ENCODE measurements around the gene SAMD14. TPM values are rescaled to one million over a fixed set of nuclear protein-coding genes. Genes with fewer than 3 reads are reported as not detected.
A peak's percentile ranks its signal among the peaks of the same experiment; 100 is the strongest.

SAMD14 gene
- total RNA-seq, 1 donor from 2014 or later, result 0.26 TPM

- Histone ChIP-seq H3K36me3 (ENCODE audit: control insufficient read depth, insufficient read depth, low read length) (no peaks in the 10 kb centered on the region), H3K27me3 (ENCODE audit: control insufficient read depth, insufficient read depth, low read length) (no peaks in the 10 kb centered on the region), H3K4me3 (ENCODE audit: low read depth, low read length) (no peak overlapping the region)
- FAIRE-seq, result peak; percentile 13
- TF ChIP-seq, protein P1, sequence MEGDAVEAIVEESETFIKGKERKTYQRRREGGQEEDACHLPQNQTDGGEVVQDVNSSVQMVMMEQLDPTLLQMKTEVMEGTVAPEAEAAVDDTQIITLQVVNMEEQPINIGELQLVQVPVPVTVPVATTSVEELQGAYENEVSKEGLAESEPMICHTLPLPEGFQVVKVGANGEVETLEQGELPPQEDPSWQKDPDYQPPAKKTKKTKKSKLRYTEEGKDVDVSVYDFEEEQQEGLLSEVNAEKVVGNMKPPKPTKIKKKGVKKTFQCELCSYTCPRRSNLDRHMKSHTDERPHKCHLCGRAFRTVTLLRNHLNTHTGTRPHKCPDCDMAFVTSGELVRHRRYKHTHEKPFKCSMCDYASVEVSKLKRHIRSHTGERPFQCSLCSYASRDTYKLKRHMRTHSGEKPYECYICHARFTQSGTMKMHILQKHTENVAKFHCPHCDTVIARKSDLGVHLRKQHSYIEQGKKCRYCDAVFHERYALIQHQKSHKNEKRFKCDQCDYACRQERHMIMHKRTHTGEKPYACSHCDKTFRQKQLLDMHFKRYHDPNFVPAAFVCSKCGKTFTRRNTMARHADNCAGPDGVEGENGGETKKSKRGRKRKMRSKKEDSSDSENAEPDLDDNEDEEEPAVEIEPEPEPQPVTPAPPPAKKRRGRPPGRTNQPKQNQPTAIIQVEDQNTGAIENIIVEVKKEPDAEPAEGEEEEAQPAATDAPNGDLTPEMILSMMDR (IDR thresholded peaks at IDR 0.05; ENCODE audit: insufficient read depth, low read length, severe bottlenecking), result no peak
- DNase-seq (ENCODE audit: low read depth), result peak; percentile 78
Observed at GRCh38 chr17:50170662-50171370, 40.9 kb upstream of the SAMD14 start.

DNA sequence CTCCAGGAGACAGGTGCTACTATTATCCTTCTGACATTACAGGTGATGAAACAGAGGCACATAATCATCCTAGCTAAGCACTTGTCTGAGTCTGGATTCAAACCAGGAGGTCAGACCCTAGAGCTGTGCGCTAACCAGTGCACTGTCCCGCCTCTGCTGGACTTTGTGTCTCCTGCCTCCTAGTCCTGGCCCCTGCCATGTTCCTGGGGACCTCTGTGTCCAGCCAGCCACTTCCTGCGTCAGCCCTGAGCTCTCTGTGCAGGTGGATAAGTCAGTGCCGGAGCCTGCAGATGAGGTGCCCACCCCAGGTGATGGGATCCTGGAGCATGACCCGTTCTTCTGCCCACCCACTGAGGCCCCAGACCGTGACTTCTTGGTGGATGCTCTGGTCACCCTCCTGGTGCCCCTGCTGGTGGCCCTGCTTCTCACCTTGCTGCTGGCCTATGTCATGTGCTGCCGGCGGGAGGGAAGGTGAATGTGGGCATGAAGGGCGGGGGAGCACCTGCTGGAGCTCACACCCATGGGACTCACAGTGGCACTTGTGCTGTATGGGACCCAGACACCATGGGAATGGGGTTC lies 40.0 kb upstream of the SAMD14 start:
- Histone ChIP-seq H3K4me3 (ENCODE audit: low read depth, low read length) (no peak overlapping the region), H3K27me3 (ENCODE audit: control insufficient read depth, insufficient read depth, low read length) (no peaks in the 10 kb centered on the region), H3K36me3 (ENCODE audit: control insufficient read depth, insufficient read depth, low read length) (no peaks in the 10 kb centered on the region)
- no peak for DNase-seq (ENCODE audit: low read depth)
- TF ChIP-seq, protein P1 (IDR thresholded peaks at IDR 0.05; ENCODE audit: insufficient read depth, low read length, severe bottlenecking), result no peak
- no peak for FAIRE-seq

GRCh38 chr17:50169121-50169764 lies 39.3 kb upstream of the SAMD14 start:
- no peaks in the 10 kb centered on the region for H3K36me3 ChIP-seq (ENCODE audit: control insufficient read depth, insufficient read depth, low read length)
- FAIRE-seq (no peak), DNase-seq (ENCODE audit: low read depth) (peak; percentile 50)
- H3K27me3 ChIP-seq (ENCODE audit: control insufficient read depth, insufficient read depth, low read length), result no peaks in the 10 kb centered on the region
- no peak overlapping the region for H3K4me3 ChIP-seq (ENCODE audit: low read depth, low read length)
- TF ChIP-seq, protein P1 (IDR thresholded peaks at IDR 0.05; ENCODE audit: insufficient read depth, low read length, severe bottlenecking), result peak; percentile 92

GRCh38 chr17:50168319-50168718 lies 38.4 kb upstream of the SAMD14 start:
- Histone ChIP-seq H3K4me3 (ENCODE audit: low read depth, low read length) (no peak overlapping the region), H3K27me3 (ENCODE audit: control insufficient read depth, insufficient read depth, low read length) (no peaks in the 10 kb centered on the region), H3K36me3 (ENCODE audit: control insufficient read depth, insufficient read depth, low read length) (no peaks in the 10 kb centered on the region)
- no peak for DNase-seq (ENCODE audit: low read depth)
- no peak for FAIRE-seq
- TF ChIP-seq, protein P1 (IDR thresholded peaks at IDR 0.05; ENCODE audit: insufficient read depth, low read length, severe bottlenecking), result no peak

GRCh38 chr17:50167371-50167770 lies 37.4 kb upstream of the SAMD14 start:
- no peak for FAIRE-seq

More at GRCh38 chr17:50167371-50167770, 37.4 kb upstream of the SAMD14 start:
- TF ChIP-seq, protein P1 (IDR thresholded peaks at IDR 0.05; ENCODE audit: insufficient read depth, low read length, severe bottlenecking), result no peak
- Histone ChIP-seq H3K36me3 (ENCODE audit: control insufficient read depth, insufficient read depth, low read length) (no peaks in the 10 kb centered on the region), H3K4me3 (ENCODE audit: low read depth, low read length) (no peak overlapping the region), H3K27me3 (ENCODE audit: control insufficient read depth, insufficient read depth, low read length) (no peaks in the 10 kb centered on the region)
- DNase-seq (ENCODE audit: low read depth), result no peak
